Measurements from ENCODE around the gene TBC1D19.
A peak's percentile ranks its signal among the peaks of the same experiment; 100 is the strongest.

Gene TBC1D19

DNA sequence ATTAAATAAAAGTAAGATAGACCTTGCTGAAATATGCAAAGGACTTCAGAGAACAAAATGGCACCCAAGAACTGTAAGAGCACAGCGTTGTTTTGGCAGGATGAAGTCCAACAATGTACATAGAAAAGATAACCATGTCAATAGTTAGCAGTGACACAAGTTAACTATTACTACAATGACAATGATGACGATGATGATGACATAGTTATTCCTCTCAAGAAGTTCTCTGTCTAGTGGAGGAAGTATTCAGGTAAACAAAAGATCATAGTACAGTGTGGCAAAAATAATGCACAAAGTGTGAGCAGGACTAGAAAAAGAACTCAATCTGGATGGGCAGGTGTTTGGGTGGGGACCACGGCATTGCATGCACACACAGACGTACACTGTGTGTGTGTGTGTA, 201.4 kb downstream of the TBC1D19 start:
- no peak for DNase-seq

DNA sequence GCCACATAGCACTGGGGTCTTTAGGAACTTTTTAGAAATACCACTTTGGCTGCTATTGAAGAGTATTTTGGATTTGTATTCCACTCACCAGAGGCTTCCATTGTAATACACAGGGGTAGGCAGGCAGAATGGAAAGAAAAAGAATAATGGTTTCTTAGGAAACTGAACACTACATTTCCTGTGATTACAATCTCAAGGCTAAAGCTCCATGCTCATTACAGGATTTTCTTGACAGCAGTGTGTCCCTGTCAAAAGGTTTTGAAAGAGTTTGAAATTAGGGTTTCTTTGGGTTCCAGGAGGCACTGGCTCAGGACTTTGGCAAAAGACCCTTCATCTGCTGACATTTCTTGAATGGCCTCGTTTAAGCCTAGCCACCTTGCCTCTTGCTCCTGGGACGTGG, 201.9 kb downstream of the TBC1D19 start:
- no peak for DNase-seq

DNA sequence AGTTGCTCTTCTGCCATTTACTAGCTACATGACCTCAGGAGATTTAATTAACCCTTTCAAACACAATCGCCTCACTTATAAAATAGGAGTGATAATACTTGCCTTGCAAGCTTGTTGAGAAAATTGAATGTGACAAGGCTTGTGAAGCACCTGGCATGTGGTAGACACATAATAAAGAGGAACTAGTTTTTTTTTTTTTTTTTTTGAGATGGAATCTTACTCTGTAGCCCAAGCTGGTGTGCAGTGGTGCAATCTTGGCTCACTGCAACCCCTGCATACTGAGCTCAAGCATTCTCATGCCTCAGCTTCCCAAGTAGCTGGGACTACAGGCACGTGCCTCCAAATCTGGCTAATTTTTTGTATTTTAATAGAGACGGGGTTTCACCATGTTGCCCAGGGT, 203.0 kb downstream of the TBC1D19 start:
- no peak for DNase-seq

DNA sequence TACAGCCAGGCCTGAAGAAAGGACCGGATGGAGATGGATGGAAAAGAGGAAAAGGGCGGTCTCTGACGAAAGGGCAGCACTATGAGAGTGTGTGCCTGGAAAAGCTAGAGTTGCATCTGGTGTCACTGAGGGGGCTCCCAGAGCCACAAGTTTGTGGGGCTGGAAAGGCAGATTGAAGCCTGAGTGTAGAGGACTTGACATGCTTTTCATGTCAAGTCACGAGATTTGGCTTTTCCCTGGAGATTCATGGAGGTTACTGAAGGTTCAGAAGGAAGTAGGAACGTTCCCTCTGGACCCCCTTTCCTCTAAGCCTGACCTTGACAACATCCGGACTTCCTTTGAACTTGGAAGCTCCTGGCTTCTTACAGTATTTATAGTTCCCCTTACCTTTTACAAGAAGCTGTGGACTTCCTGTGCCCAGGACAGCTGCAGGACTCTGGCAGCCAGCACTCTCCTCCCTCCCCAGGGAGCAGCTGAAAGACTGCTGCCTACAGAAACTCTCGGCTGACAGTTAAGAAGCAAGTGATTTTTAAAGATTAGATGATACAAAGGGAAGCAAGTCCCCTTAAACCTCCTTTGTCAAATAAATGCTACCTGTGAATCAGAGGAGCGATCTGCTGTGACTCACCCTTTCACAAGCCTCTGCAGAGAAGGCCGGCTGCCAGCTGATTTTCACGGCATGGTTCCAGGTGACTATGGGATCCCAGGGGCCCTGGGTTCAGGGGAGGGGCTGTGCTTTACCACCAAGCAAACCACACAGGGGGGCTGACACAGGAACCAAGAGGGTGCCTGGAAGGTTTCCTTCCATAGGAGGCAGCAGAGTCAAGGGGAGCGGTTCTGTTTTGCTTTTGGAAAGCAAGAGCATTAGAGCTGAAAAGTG, 203.8 kb downstream of the TBC1D19 start:
- peak; percentile 72 for DNase-seq

DNA sequence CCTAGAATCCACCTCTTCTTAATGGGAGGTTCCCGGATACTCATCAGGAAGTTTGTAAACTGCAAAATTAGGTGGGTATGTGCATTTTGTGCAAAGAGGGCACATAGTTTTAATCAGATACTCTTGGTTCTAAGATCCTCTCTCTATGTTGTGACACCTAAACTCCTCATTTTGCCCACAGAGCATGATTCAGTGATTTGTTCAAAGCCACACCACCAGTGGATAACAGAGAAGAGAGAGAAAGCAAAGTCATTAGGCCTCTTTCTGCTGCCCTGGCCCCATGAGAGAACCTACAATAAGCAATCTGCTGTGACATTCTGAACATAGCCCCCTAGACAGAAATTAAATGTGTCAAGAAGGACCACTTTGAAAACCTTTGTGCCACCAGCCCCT, 204.5 kb downstream of the TBC1D19 start:
- no peak for DNase-seq

DNA sequence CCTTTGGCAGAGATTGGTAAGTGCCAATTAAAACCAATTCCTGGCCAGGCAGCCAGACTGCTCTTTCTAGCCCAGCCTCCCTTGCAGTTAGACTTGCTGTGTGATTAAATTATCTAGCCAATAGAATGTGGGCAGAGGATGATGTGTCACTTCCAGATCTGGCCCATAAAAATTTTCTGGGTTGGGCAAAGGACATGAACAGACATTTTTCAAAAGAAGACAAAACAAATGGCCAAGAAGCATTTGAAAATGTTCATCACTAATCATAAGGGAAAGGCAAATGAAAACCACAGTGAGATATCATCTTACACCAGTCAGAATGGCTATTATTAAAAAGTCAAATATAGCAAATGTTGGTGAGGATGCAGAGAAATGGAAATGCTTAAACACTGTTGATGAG, 205.3 kb downstream of the TBC1D19 start:
- DNase-seq, result no peak

DNA sequence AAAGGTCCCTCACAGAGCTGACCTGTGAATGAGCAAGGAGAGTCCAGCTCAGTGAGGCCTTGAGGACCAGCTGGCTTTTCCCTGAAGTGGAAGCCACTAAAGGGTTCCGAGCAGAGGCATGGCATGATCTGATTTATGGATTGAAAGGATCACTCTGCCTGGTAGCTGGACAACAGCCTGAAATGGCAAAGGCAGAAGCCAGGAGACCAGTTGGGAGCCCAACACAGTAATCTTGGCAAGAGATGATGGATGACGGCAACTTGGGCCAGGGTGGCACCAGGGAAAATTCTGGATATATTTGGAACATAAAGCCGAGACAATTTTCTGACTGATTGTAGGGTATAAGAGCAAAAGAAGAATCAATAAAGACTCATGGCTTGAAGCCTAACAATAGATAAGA, 207.5 kb downstream of the TBC1D19 start:
- no peak for DNase-seq

DNA sequence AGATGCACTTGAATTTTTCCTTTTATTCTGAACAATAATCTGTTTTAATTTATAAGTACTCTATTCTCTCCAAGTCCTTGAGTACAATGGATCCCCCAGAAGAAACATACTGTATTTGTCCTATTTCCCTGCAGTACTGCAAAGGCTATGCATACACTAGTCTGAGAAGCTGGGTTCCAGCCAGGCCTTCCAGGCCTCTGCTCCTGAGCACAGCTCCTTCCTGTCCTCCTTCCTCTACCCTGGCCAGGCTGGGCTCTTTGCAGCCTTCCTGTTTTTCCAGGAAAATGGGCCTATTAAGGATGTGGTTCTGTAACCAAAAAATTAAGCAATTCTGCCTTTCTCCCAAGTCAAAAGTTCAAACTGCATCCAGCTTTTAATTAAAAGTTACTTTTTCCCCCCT, 208.8 kb downstream of the TBC1D19 start:
- DNase-seq, result no peak

DNA sequence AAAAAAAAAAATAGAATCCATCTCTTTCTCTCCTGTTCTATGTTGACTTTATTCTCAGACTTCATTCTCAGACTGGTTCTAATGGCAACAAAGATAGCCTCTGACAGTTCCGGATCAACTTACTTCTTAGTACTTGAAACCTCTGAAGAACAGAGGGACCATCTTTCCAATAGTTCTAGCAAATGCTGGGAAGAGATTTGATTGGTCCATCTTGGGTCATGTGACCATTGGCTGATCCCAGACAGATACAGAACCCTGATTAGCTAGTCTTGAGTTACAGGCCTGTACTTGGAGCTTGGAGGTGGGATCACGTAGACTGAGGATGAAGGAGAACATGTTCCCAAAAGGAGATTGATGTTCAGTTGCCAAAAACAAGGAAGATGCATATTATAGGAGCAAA, 209.9 kb downstream of the TBC1D19 start:
- DNase-seq, result no peak

DNA sequence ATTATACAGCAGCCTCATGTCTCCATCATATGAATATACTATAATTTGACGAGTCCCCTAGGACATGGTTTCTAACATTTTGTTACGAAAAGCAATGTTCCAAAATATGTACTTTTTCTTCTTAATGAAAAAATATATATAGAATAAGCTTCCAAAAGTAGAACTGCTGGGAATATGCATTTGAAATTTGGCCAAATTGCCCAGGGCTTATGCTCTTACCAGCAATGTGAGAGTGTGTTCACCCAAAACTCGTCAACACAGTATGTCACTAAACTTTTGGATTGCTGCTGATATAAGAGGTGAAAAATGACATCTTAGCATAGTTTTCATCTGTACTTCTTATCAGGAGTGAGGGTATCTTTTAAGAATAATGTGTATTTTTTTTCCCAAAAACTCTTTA, 212.2 kb downstream of the TBC1D19 start:
- DNase-seq, result no peak

DNA sequence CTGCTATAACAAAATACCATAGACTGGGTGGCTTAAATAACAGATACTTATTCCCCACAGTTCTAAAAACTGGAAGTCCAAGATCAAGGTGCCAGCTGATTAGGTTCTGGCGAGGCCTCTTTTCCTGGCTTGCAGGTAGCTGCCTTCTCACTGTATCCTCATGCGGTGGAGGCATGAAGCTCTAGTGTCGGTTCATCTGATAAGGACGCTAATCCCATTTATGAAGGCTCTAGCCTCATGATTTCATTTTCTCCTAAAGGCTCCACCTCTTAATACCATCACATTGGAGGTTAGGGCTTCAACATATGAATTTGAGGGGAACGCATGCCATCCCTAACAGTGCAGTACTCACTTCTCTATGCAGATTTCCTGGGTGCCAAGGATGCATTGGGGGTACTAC, 218.9 kb downstream of the TBC1D19 start:
- DNase-seq, result no peak

DNA sequence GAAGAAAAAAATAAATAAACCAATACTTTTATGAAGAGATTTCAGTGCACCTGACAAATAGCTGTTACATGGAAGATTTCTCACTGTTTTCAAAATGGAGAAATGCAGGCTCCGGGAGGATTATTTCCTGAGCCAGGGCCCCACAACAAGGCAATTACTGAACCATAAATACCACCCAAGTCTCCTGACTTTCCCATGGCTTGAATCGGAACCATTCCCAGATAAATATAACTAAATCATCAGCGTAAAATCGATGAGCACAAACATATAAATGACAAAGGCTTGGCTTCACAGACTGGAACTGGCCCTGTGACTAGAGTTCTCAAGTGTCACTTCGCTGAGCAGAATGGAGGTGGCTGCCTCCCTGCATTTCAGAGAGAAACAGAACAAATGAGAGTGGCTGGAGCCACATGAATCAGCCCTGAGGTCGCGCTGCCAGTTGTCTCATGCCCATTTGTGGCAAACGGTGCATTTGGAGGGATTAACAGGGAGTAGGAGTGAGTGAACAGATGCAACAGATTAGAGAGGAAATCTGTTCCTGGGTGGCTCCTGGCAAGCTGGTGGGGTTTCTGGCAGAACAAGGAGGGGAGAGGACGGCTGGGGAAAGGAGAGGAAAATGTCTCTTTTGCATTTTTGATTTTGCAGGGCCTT, 219.5 kb downstream of the TBC1D19 start:
- no peak for DNase-seq

DNA sequence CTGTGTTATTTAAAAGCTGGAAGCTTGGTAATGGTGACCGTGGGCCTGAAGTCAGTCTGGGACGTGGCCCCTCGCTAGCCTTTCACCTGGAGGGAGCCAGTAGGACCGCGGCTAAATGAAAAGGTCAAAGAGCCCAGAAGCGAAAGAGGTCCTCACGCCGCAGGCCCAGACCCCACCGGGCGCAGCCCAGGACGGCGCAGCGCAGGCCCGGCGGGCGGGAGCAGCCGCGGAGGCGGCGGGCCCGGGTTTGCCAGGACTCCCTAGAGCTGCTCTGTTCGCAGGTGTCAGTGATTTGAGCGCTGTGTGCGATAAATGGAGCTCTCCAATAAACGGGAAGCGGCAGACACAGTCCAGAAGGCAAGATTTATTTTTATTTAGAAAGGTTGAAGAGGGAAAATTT, 220.6 kb downstream of the TBC1D19 start:
- DNase-seq, result no peak

DNA sequence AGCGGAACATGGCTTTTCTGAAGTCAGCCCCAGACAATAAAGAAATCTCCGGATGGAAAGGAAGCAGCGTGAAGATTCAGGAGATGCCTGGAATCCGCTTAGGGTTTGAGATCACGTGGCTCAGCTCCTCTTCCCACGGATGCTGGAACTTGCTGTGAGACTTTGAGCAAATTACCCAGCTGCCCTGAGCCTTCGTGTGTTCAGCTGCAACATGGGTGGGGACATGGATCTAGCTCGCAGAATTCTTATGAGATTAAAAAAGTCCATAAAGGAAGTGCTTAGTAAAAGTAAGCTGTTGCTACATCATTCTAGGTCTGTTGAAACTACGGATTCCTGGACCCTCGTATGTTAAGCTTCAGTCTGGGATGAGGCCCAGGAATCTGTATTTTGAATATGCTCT, 221.0 kb downstream of the TBC1D19 start:
- no peak for DNase-seq
